H9 (cell line): ENCODE measurements around the gene ADAMTSL3. TPM values are rescaled to one million over a fixed set of nuclear protein-coding genes. Genes with fewer than 3 reads are reported as not detected.

Source experiments
- DNase-seq: peaks from one replicate; pipeline ENCODE4 v3.0.0-alpha.2; 2017
- H2AFZ ChIP-seq: one replicate; pipeline ENCODE4 v1.6.1; 2013; ENCODE audit warnings: mild to moderate bottlenecking, low read length, control low read depth, moderate library complexity
- H2AK5ac ChIP-seq: 2 replicates; pipeline ENCODE4 v1.6.1; 2013; ENCODE audit warnings: low read length, control low read depth, mixed read lengths; ENCODE audit not compliant: insufficient read length
- H2BK120ac ChIP-seq: one replicate; pipeline ENCODE4 v1.6.1; 2013; ENCODE audit warnings: low read depth, mild to moderate bottlenecking, low read length, control low read depth, inconsistent platforms; ENCODE audit not compliant: poor library complexity, severe bottlenecking
- H2BK12ac ChIP-seq: 2 replicates; pipeline ENCODE4 v1.6.1; 2013; ENCODE audit warnings: low read length, control low read depth, mixed read lengths, low read depth; ENCODE audit not compliant: insufficient read length
- H2BK15ac ChIP-seq: 2 replicates; pipeline ENCODE4 v1.6.1; 2013; ENCODE audit warnings: low read depth, low read length, control low read depth
- H2BK20ac ChIP-seq: one replicate; pipeline ENCODE4 v1.6.1; 2013; ENCODE audit warnings: low read depth, mild to moderate bottlenecking, low read length, control low read depth, inconsistent platforms; ENCODE audit not compliant: poor library complexity, severe bottlenecking
- H2BK5ac ChIP-seq: 2 replicates; pipeline ENCODE4 v1.6.1; 2013; ENCODE audit warnings: low read length, control low read depth, mixed read lengths; ENCODE audit not compliant: insufficient read length
- H3K14ac ChIP-seq: 2 replicates; pipeline ENCODE4 v1.6.1; 2013; ENCODE audit warnings: low read length, control low read depth; ENCODE audit not compliant: insufficient read depth
- H3K18ac ChIP-seq: 2 replicates; pipeline ENCODE4 v1.6.1; 2013; ENCODE audit warnings: low read depth, mild to moderate bottlenecking, mixed read lengths, low read length, control low read depth; ENCODE audit not compliant: insufficient read length
- H3K23ac ChIP-seq: 2 replicates; pipeline ENCODE4 v1.6.1; 2013; ENCODE audit warnings: low read length, control low read depth, mixed read lengths, low read depth; ENCODE audit not compliant: insufficient read length
- H3K23me2 ChIP-seq: 2 replicates; pipeline ENCODE4 v1.6.1; 2013; ENCODE audit warnings: low read depth, mild to moderate bottlenecking, mixed read lengths, low read length, control low read depth; ENCODE audit not compliant: insufficient read length, poor library complexity, severe bottlenecking
- H3K27ac ChIP-seq: 2 replicates; pipeline ENCODE4 v1.5.1; 2013; ENCODE audit warnings: low read length, control low read depth, mixed read lengths, low read depth; ENCODE audit not compliant: insufficient read length
- H3K27me3 ChIP-seq: 2 replicates; pipeline ENCODE4 v1.6.1; 2013; ENCODE audit warnings: low read length, control low read depth, inconsistent platforms; ENCODE audit not compliant: insufficient read depth
- H3K4ac ChIP-seq: 2 replicates; pipeline ENCODE4 v1.6.1; 2013; ENCODE audit warnings: low read depth, mild to moderate bottlenecking, control low read depth, inconsistent platforms, low read length, moderate library complexity
- H3K4me1 ChIP-seq: 2 replicates; pipeline ENCODE4 v1.6.1; 2013; ENCODE audit warnings: low read length, control low read depth, inconsistent platforms; ENCODE audit not compliant: insufficient read depth
- H3K4me2 ChIP-seq: 2 replicates; pipeline ENCODE4 v1.6.1; 2013; ENCODE audit warnings: low read length, control low read depth, mixed read lengths; ENCODE audit not compliant: insufficient read length, insufficient read depth
- H3K56ac ChIP-seq: 2 replicates; pipeline ENCODE4 v1.6.1; 2013; ENCODE audit warnings: low read depth, mild to moderate bottlenecking, mixed read lengths, low read length, control low read depth; ENCODE audit not compliant: insufficient read length
- H3K79me1 ChIP-seq: 2 replicates; pipeline ENCODE4 v1.6.1; 2013; ENCODE audit warnings: low read depth, mild to moderate bottlenecking, moderate library complexity, low read length, control low read depth, inconsistent platforms; ENCODE audit not compliant: insufficient read depth, poor library complexity, severe bottlenecking
- H3K79me2 ChIP-seq: 2 replicates; pipeline ENCODE4 v1.6.1; 2013; ENCODE audit warnings: low read length, control low read depth, inconsistent platforms; ENCODE audit not compliant: insufficient read depth
- H3K9ac ChIP-seq: 2 replicates; pipeline ENCODE4 v1.6.1; 2013; ENCODE audit warnings: low read length, control low read depth, mixed read lengths; ENCODE audit not compliant: insufficient read length; ENCODE audit errors: extremely low read depth
- H3K9me3 ChIP-seq: one replicate; pipeline ENCODE4 v1.6.1; 2013; ENCODE audit warnings: low read depth, low read length, inconsistent platforms; ENCODE audit not compliant: control insufficient read depth
- H3T11ph ChIP-seq: one replicate; pipeline ENCODE4 v1.6.1; 2013; ENCODE audit warnings: mild to moderate bottlenecking, low read length, control low read depth, inconsistent platforms
- H4K20me1 ChIP-seq: one replicate; pipeline ENCODE4 v1.6.1; 2013; ENCODE audit not compliant: control insufficient read depth, insufficient read length, insufficient read depth
- H4K5ac ChIP-seq: 2 replicates; pipeline ENCODE4 v1.6.1; 2013; ENCODE audit warnings: low read depth, mild to moderate bottlenecking, mixed read lengths, low read length, control low read depth; ENCODE audit not compliant: insufficient read length
- H4K8ac ChIP-seq: replicated peaks from 2 replicates; pipeline ENCODE4 v1.6.1; 2013; ENCODE audit warnings: low read length, control low read depth, mixed read lengths, low read depth; ENCODE audit not compliant: insufficient read length
- H4K91ac ChIP-seq: 2 replicates; pipeline ENCODE4 v1.6.1; 2013; ENCODE audit warnings: low read depth, mild to moderate bottlenecking, moderate library complexity, mixed read lengths, low read length, control low read depth; ENCODE audit not compliant: insufficient read length
- H3K27ac Mint-ChIP-seq, 3 experiments: 2 replicates in 2 of 3; 3 replicates in 1 of 3; pipeline ENCODE4 v1.8.0; 2020 to 2021; ENCODE audit warnings: mixed read lengths in 3 of 3, mild to moderate bottlenecking in 1 of 3, moderate library complexity in 1 of 3
- H3K27me3 Mint-ChIP-seq: 2 replicates; pipeline ENCODE4 v1.8.0; 2021; ENCODE audit warnings: low read depth, mild to moderate bottlenecking, moderate library complexity, mixed read lengths
- H3K36me3 Mint-ChIP-seq, 3 experiments: 2 replicates in 2 of 3; 3 replicates in 1 of 3; pipeline ENCODE4 v1.8.0; 2020 to 2021; ENCODE audit warnings: low read depth in 3 of 3, mixed read lengths in 3 of 3; ENCODE audit not compliant: insufficient read depth in 1 of 3
- H3K4me1 Mint-ChIP-seq, 2 experiments: 2 replicates each; pipeline ENCODE4 v1.8.0; 2020; ENCODE audit warnings: mixed read lengths in 2 of 2
- H3K4me3 Mint-ChIP-seq, 2 experiments: 2 replicates in 1 of 2; 3 replicates in 1 of 2; pipeline ENCODE4 v1.8.0; 2020 to 2021; ENCODE audit warnings: mild to moderate bottlenecking in 2 of 2, mixed read lengths in 2 of 2, moderate library complexity in 1 of 2
- H3K9me3 Mint-ChIP-seq, 2 experiments: 2 replicates in 1 of 2; 3 replicates in 1 of 2; pipeline ENCODE4 v1.8.0; 2020; ENCODE audit warnings: mild to moderate bottlenecking in 2 of 2, mixed read lengths in 2 of 2, moderate library complexity in 1 of 2
- CTCF ChIP-seq: fragments of 200-600 bp; sonication (generic); conservative IDR thresholded peaks from 3 replicates; pipeline ENCODE4 v1.8.0; 2021; ENCODE audit warnings: antibody characterized with exemption, mild to moderate bottlenecking
- WGBS: extraction: QIAGEN DNeasy Blood & Tissue Kit; methylation state at CpG from one replicate; pipeline ENCODE4 v1.1.7; 2013; ENCODE audit warnings: missing lambda C conversion rate, low lambda C conversion rate, mixed read lengths; ENCODE audit not compliant: insufficient read length; ENCODE audit errors: extremely low coverage; 5-methylcytosine and 5-hydroxymethylcytosine counted together
- total RNA-seq: library from RNA; stranded (reverse); gene quantifications from 2 replicates; pipeline ENCODE4 v1.2.1, GENCODE V29; 2021

ADAMTSL3 gene
- total RNA-seq, 1 experiment from 2014 or later: 0.39 TPM

- H3K4me3 Mint-ChIP-seq: no peak overlapping the region
- no peak overlapping the region for H4K5ac ChIP-seq
- no peak overlapping the region for H2BK120ac ChIP-seq
Measured at GRCh38 chr15:83844742-83845141, 190.8 kb downstream of the ADAMTSL3 start.

More at GRCh38 chr15:83844742-83845141, 190.8 kb downstream of the ADAMTSL3 start:
- Histone ChIP-seq H3K79me2 (0 out of 2 replicates have a peak, but pooled peaks cover 2% of the 10 kb centered on the region), H3K23ac (no peak overlapping the region), H3K27me3 (no peaks in the 10 kb centered on the region), H2BK12ac (no peak overlapping the region), H3T11ph (no peak overlapping the region), H3K18ac (no peak overlapping the region), H2AFZ (no peak overlapping the region), H2BK20ac (no peak overlapping the region), H3K23me2 (no peaks in the 10 kb centered on the region), H2AK5ac (no peak overlapping the region), H3K4me2 (no peak overlapping the region), H4K8ac (no peak overlapping the region), H2BK15ac (no peak overlapping the region), H4K91ac (no peak overlapping the region), H3K4ac (no peak overlapping the region), H3K9ac (no peak overlapping the region), H3K79me1 (no peaks in the 10 kb centered on the region), H3K14ac (no peak overlapping the region; the same call in 1 of the 2 replicates), H4K20me1 (no peaks in the 10 kb centered on the region), H3K9me3 (no peaks in the 10 kb centered on the region), H3K56ac (no peak overlapping the region), H2BK5ac (no peak overlapping the region), H3K27ac (no peak overlapping the region), H3K4me1 (no peaks in the 10 kb centered on the region)
- H3K4me1 Mint-ChIP-seq: 0 out of 4 replicates have a peak, but pooled peaks cover 0 to 2% of the 10 kb centered on the region in 2 experiments
- DNase-seq: no peak
- TF ChIP-seq CTCF: no peak
- H3K27ac Mint-ChIP-seq: no peak overlapping the region
- no peaks in the 10 kb centered on the region; the same call in 1 of the 2 replicates for H3K27me3 Mint-ChIP-seq
- H3K36me3 Mint-ChIP-seq: no peaks in the 10 kb centered on the region
- H3K9me3 Mint-ChIP-seq: no peaks in the 10 kb centered on the region
- no CpG with 5 or more reads among the region's 7 CpGs for WGBS
